CD8-positive, alpha-beta memory T cell (primary cell): ENCODE measurements around the gene ACR. TPM values are rescaled to one million over a fixed set of nuclear protein-coding genes. Genes with fewer than 3 reads are reported as not detected.

Source experiments
- CTCF ChIA-PET: fragments of 350-600 bp; sonication (Branson Sonifier 250); formaldehyde crosslinking; loops from one replicate; lab custom pipeline; 2021; ENCODE audit warnings: antibody characterized with exemption; lab: Charles Lee
- POLR2A ChIA-PET: fragments of 350-600 bp; sonication (Branson Sonifier 250); formaldehyde crosslinking; loops from one replicate; lab custom pipeline; 2021; ENCODE audit warnings: antibody characterized with exemption; lab: Charles Lee
- DNase-seq, 5 donors: peaks; one replicate each; pipeline versions ENCODE4 v3.0.0 to v3.0.0-alpha.2; 2020 to 2022; ENCODE audit warnings: mixed read lengths in 1 of 5
- H3K27ac ChIP-seq: one replicate; pipeline ENCODE4 v1.7.0; 2013; ENCODE audit warnings: low read depth, mild to moderate bottlenecking, low read length, moderate library complexity
- H3K27me3 ChIP-seq: 2 replicates; pipeline ENCODE4 v1.7.0; 2013; ENCODE audit warnings: low read length, mild to moderate bottlenecking; ENCODE audit not compliant: insufficient read depth, poor library complexity, severe bottlenecking
- H3K36me3 ChIP-seq: 2 replicates; pipeline ENCODE4 v1.7.0; 2013; ENCODE audit warnings: mild to moderate bottlenecking, low read length, moderate library complexity; ENCODE audit not compliant: insufficient read depth
- H3K4me1 ChIP-seq: 2 replicates; pipeline ENCODE4 v1.7.0; 2013; ENCODE audit warnings: mild to moderate bottlenecking, low read length, moderate library complexity; ENCODE audit not compliant: insufficient read depth
- H3K4me3 ChIP-seq: 2 replicates; pipeline ENCODE4 v1.7.0; 2013; ENCODE audit warnings: mild to moderate bottlenecking, low read length
- H3K9me3 ChIP-seq: 2 replicates; pipeline ENCODE4 v1.7.0; 2013; ENCODE audit warnings: mild to moderate bottlenecking, low read length
- H3K27ac Mint-ChIP-seq, 8 donors: one replicate each; pipeline ENCODE4 v1.8.0; 2020 to 2021; ENCODE audit warnings: mixed read lengths in 8 of 8, mild to moderate bottlenecking in 6 of 8, inconsistent platforms in 3 of 8, moderate library complexity in 3 of 8
- H3K27me3 Mint-ChIP-seq, 2 donors: one replicate each; pipeline ENCODE4 v1.8.0; 2020 to 2021; ENCODE audit warnings: mixed read lengths in 2 of 2, mild to moderate bottlenecking in 1 of 2, moderate library complexity in 1 of 2
- H3K36me3 Mint-ChIP-seq, 3 donors: one replicate each; pipeline ENCODE4 v1.8.0; 2020 to 2021; ENCODE audit warnings: mixed read lengths in 3 of 3, inconsistent platforms in 1 of 3, mild to moderate bottlenecking in 1 of 3
- H3K4me1 Mint-ChIP-seq, 3 donors: one replicate each; pipeline ENCODE4 v1.8.0; 2020 to 2021; ENCODE audit warnings: mixed read lengths in 3 of 3, inconsistent platforms in 1 of 3, mild to moderate bottlenecking in 1 of 3
- H3K4me3 Mint-ChIP-seq, 7 donors: one replicate each; pipeline ENCODE4 v1.8.0; 2020 to 2021; ENCODE audit warnings: mixed read lengths in 7 of 7, mild to moderate bottlenecking in 6 of 7, moderate library complexity in 4 of 7, inconsistent platforms in 2 of 7
- H3K9me3 Mint-ChIP-seq, 5 donors: one replicate each; pipeline ENCODE4 v1.8.0; 2020 to 2022; ENCODE audit warnings: mixed read lengths in 5 of 5, mild to moderate bottlenecking in 3 of 5, moderate library complexity in 2 of 5, inconsistent platforms in 1 of 5
- polyA plus RNA-seq: library from polyadenylated mRNA; unstranded; fragments of 300-500 nt; fragmentation: Illumina TruSeq; gene quantifications from one replicate; pipeline ENCODE4 v1.2.3, GENCODE V29; 2021
- total RNA-seq, 2 experiments: library from RNA; stranded (reverse); gene quantifications; one replicate each; pipeline ENCODE4 v1.2.3, GENCODE V29; 2021

The ACR gene
- total and polyA plus RNA-seq, 3 experiments from 2014 or later: not detected

DNA sequence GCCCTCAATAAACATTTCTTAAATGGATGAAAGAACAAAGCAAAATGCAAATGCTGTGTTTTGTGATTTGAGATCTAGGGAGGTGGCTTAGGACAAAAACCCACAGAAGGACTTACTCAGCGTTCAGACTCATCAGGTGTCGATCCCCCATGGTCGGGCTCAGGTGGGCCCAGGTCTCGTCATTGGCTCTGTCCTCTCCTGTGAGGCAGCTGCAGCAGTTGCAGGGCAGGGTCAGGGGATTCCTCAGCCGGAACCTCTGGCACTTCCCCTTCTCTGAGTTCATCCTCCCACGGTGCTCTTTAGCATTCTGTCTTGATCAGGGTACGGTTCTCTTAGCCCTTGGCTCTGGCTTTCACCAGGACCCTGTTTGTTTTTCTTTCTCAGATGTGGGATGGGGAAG lies 14.0 kb upstream of the ACR start:
- no peak for DNase-seq
- Histone ChIP-seq H3K4me1 (no peaks in the 10 kb centered on the region), H3K9me3 (no peaks in the 10 kb centered on the region), H3K36me3 (no peaks in the 10 kb centered on the region), H3K27ac (no peak overlapping the region), H3K4me3 (no peak overlapping the region), H3K27me3 (no peaks in the 10 kb centered on the region)
- peaks cover 5 to 6% of the 10 kb centered on the region in 2 donors for H3K27me3 Mint-ChIP-seq
- no peaks in the 10 kb centered on the region for H3K36me3 Mint-ChIP-seq
- no peaks in the 10 kb centered on the region for H3K9me3 Mint-ChIP-seq
- CTCF ChIA-PET: no interaction called here
- POLR2A ChIA-PET: no interaction called here
- no peak overlapping the region for H3K27ac Mint-ChIP-seq
- no peak overlapping the region for H3K4me3 Mint-ChIP-seq
- no peaks in the 10 kb centered on the region for H3K4me1 Mint-ChIP-seq

DNA sequence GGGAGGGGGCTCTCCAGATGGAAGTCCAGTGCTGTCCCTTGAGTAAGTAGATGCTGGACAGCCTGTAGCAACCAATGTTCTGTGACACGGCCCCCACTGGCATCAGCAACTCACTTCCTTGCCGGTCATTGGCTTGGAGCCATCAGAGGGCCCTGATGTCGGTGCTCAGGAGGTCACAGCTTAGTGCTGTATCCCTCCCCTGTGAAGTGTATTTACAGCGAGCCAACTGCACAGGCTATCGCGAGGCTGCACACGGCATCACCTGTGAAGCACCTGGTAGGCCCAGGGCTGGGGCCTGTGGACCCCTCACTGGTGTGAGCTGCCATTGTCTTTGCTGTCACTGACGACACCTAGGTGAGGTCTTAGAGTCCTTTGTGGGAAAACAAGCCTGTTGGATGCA lies 13.4 kb upstream of the ACR start:
- Histone ChIP-seq H3K9me3 (no peaks in the 10 kb centered on the region), H3K27me3 (no peaks in the 10 kb centered on the region), H3K4me3 (no peak overlapping the region), H3K27ac (no peak overlapping the region), H3K4me1 (no peaks in the 10 kb centered on the region), H3K36me3 (no peaks in the 10 kb centered on the region)
- Mint-ChIP-seq H3K9me3 (no peaks in the 10 kb centered on the region), H3K27ac (no peak overlapping the region), H3K27me3 (peaks cover 5 to 6% of the 10 kb centered on the region in 2 donors), H3K4me3 (no peak overlapping the region), H3K36me3 (no peaks in the 10 kb centered on the region), H3K4me1 (no peaks in the 10 kb centered on the region)
- POLR2A ChIA-PET: no interaction called here
- DNase-seq: no peak
- CTCF ChIA-PET: no interaction called here

DNA sequence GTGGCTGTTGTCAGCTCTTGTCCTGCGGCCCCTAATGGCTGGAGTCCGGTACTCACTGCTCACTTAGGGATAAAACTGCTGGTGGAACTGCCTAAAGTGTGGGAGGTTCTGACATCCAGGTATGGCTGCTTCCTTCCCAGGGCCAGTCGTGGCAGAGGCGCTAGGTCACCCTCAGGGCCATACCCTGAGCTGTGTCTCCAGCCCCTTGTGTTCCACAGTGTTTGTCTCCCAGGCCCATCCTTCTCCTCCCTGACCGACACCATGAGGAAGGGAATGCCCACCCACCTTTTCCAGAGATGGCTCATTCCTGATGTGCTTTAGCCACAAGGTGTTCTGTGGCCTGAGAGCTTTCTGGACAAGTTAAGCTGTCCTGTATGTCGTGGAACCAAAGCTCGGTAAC lies 12.4 kb upstream of the ACR start:
- H3K36me3 Mint-ChIP-seq: no peaks in the 10 kb centered on the region
- no peak for DNase-seq
- no peak overlapping the region for H3K4me3 Mint-ChIP-seq
- Histone ChIP-seq H3K4me3 (no peak overlapping the region), H3K27me3 (no peaks in the 10 kb centered on the region), H3K36me3 (no peaks in the 10 kb centered on the region), H3K9me3 (no peaks in the 10 kb centered on the region), H3K4me1 (no peaks in the 10 kb centered on the region), H3K27ac (no peak overlapping the region)
- H3K27ac Mint-ChIP-seq: no peak overlapping the region
- POLR2A ChIA-PET: no interaction called here
- peaks cover 6 to 7% of the 10 kb centered on the region in 2 donors for H3K27me3 Mint-ChIP-seq
- CTCF ChIA-PET: no interaction called here
- H3K4me1 Mint-ChIP-seq: no peaks in the 10 kb centered on the region
- no peaks in the 10 kb centered on the region for H3K9me3 Mint-ChIP-seq

DNA sequence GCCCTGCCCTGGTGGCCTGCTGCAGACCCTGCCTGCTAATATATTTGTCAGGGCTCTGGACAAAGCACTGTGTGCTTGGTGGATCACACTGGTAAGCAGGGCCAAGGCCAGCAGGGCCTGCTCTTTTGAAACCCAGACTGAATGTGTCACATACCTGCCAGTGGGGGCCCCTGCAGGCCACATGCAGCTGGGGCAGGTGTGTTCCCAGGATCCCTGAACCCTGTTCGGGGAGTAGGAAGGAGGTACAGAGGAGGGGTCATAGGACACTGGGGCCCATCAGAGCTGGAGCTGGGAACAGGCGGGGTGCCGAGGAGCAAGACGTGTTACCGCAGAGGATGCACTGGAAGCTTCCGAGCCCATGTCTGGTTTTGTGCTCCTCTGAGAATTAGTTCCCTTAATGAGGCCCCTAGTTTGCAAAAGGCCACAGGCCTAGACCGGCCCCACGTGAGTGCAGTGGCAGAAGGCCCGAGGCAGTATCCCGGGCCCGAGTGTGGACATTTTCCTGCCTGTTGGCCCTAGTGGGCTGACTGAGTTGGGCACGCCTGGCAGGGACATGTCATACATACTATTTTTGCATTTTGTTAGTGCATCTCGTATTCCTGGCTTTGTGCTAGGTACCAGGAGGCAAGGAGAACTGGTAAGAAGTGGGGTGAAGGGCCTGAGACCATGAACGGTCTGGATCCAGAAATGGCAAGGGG lies 11.2 kb upstream of the ACR start:
- Mint-ChIP-seq H3K27ac (no peak overlapping the region), H3K27me3 (peaks cover 6 to 7% of the 10 kb centered on the region in 2 donors), H3K9me3 (no peaks in the 10 kb centered on the region), H3K36me3 (no peaks in the 10 kb centered on the region), H3K4me1 (no peaks in the 10 kb centered on the region), H3K4me3 (no peak overlapping the region)
- no peaks in the 10 kb centered on the region for H3K36me3 ChIP-seq
- H3K27me3 ChIP-seq: no peaks in the 10 kb centered on the region
- H3K4me3 ChIP-seq: no peak overlapping the region
- H3K27ac ChIP-seq: no peak overlapping the region
- peak in 1 of 5 donors; percentile 8 for DNase-seq
- ChIA-PET POLR2A (no interaction called here), CTCF (no interaction called here)
- H3K4me1 ChIP-seq: no peaks in the 10 kb centered on the region
- no peaks in the 10 kb centered on the region for H3K9me3 ChIP-seq

DNA sequence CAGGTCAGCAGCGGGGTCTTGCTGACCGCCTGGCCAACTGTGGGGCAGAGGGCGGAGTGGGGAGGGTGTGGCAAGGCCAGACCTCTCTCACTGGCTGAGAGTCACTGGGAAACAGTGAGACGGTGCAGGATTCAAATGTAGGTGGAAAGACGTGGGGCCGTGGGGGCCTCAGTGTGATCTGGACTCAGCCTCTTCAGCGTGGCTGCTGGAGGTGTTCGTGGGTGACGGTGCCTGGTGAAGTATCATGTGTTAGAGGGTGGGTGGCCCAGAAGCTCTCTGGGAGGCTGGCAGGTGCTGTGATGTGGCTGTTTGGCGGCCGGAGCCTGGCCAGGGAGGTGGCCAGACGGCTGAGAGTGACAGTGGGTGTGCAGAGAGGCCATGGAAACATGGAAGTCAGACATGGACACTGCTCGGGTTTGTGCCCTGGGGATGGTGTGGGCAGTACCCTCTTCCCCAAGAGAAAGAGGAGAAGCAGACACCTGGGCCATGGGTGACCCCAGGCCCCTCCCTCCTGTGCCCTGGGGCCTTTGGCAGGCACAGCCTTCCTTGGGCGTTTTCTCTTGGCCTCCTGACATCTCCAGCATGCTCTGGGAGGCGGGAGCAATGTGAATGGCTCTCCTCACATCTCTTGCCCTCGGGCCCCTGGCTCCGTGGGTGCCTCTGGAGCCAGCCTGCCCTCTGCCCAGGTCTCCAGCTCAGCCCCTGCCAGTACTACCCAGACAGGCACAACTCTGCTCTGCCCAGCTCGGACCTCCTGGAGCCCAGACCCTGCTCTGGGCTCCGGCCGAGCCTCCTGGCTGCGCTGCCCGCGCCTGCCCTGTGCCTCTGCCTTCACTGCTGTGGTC lies 10.1 kb upstream of the ACR start:
- H3K4me3 Mint-ChIP-seq: no peak overlapping the region
- peaks cover 5% of the 10 kb centered on the region for H3K4me1 ChIP-seq
- H3K27me3 ChIP-seq: no peaks in the 10 kb centered on the region
- peak in 1 of 5 donors; percentile 30 for DNase-seq
- no peaks in the 10 kb centered on the region for H3K36me3 ChIP-seq
- ChIA-PET POLR2A (no interaction called here), CTCF (no interaction called here)
- H3K4me1 Mint-ChIP-seq: peaks cover 0 to 5% (median 4%) of the 10 kb centered on the region in 3 donors
- no peaks in the 10 kb centered on the region for H3K36me3 Mint-ChIP-seq
- H3K27ac Mint-ChIP-seq: peak overlapping the region in 1 of 8 donors; percentile 52
- no peaks in the 10 kb centered on the region for H3K9me3 ChIP-seq
- peaks cover 6 to 7% of the 10 kb centered on the region in 2 donors for H3K27me3 Mint-ChIP-seq
- H3K4me3 ChIP-seq: no peak overlapping the region
- H3K9me3 Mint-ChIP-seq: no peaks in the 10 kb centered on the region
- H3K27ac ChIP-seq: no peak overlapping the region

DNA sequence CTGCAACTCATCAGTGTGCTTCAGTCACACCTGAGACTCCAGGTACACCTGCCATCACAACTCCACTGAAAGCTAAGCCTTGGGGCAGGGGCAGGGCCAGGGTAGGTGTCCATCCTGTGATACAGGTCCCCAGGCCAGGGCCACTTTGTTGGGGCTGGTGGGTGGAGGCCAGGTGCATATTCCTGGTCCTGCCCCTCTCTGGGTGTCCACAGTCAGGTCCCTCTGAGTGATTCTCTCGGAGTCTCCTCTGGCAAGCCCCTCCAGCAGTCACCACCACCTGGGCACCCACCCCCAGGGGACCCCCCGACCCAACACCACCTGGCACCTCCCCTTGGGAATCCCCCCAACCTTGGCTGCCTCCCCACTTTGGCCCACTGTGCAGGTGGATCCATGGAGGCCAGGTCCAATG lies 9.5 kb upstream of the ACR start:
- Mint-ChIP-seq H3K9me3 (no peaks in the 10 kb centered on the region), H3K4me3 (no peak overlapping the region), H3K27me3 (peaks cover 6 to 7% of the 10 kb centered on the region in 2 donors), H3K36me3 (no peaks in the 10 kb centered on the region), H3K4me1 (peaks cover 0 to 5% (median 4%) of the 10 kb centered on the region in 3 donors), H3K27ac (no peak overlapping the region)
- Histone ChIP-seq H3K27me3 (no peaks in the 10 kb centered on the region), H3K36me3 (no peaks in the 10 kb centered on the region), H3K9me3 (no peaks in the 10 kb centered on the region), H3K4me1 (peaks cover 5% of the 10 kb centered on the region), H3K4me3 (no peak overlapping the region), H3K27ac (no peak overlapping the region)
- ChIA-PET CTCF (no interaction called here), POLR2A (no interaction called here)
- DNase-seq: peak in 1 of 5 donors; percentile 35

DNA sequence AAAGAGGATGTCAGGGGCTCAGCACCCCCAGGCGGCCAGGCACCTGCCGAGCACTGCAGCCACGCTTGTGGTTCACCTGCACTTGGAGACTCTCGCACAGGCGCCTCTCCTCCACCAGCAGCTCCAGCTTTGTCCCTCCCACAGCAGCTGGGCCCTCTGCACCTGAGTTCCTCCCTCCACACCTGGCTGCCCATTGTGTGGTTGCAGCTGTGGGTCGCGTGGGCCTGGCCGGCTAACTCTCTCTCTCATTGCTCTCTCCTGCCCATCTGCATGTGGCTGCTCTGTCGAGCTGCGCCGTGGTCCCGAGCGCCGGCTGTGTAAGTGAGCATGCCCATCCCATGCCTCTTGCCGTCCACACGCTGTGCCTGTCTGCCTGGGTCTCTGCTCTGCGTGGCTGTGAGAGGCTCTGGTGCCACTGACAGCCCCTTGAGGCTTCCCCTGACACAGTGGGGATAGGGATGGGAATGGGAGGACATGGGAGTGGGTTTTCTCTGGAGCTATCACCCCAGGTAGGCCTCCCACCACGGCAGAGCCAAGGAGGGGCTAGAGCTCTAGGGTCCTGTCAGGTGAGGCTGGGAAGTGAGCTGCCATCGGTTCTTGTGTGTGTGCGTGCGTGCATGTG lies 8.5 kb upstream of the ACR start:
- peaks cover 5% of the 10 kb centered on the region for H3K4me1 ChIP-seq
- Mint-ChIP-seq H3K27me3 (peaks cover 7 to 12% of the 10 kb centered on the region in 2 donors), H3K4me1 (peaks cover 0 to 5% (median 4%) of the 10 kb centered on the region in 3 donors), H3K9me3 (no peaks in the 10 kb centered on the region), H3K36me3 (no peaks in the 10 kb centered on the region), H3K27ac (no peak overlapping the region), H3K4me3 (no peak overlapping the region)
- DNase-seq: peak in 1 of 5 donors; percentile 42
- H3K27ac ChIP-seq: no peak overlapping the region
- ChIA-PET CTCF (no interaction called here), POLR2A (no interaction called here)
- no peaks in the 10 kb centered on the region for H3K27me3 ChIP-seq
- no peak overlapping the region for H3K4me3 ChIP-seq
- no peaks in the 10 kb centered on the region for H3K9me3 ChIP-seq
- H3K36me3 ChIP-seq: no peaks in the 10 kb centered on the region
